ENCODE measurements around the gene CLDN11.

Gene CLDN11

GRCh38 chr3:170470063-170471016 is 51.7 kb downstream of the CLDN11 start:
- H3K27me3 ChIP-seq, result peaks cover 70% of the 10 kb centered on the region
- no peaks in the 10 kb centered on the region for H3K36me3 ChIP-seq
- H3K27ac ChIP-seq, result no peak overlapping the region
- TF ChIP-seq, protein P1, sequence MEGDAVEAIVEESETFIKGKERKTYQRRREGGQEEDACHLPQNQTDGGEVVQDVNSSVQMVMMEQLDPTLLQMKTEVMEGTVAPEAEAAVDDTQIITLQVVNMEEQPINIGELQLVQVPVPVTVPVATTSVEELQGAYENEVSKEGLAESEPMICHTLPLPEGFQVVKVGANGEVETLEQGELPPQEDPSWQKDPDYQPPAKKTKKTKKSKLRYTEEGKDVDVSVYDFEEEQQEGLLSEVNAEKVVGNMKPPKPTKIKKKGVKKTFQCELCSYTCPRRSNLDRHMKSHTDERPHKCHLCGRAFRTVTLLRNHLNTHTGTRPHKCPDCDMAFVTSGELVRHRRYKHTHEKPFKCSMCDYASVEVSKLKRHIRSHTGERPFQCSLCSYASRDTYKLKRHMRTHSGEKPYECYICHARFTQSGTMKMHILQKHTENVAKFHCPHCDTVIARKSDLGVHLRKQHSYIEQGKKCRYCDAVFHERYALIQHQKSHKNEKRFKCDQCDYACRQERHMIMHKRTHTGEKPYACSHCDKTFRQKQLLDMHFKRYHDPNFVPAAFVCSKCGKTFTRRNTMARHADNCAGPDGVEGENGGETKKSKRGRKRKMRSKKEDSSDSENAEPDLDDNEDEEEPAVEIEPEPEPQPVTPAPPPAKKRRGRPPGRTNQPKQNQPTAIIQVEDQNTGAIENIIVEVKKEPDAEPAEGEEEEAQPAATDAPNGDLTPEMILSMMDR (IDR thresholded peaks at IDR 0.05), result no peak
- no peaks in the 10 kb centered on the region for H3K4me1 ChIP-seq (ENCODE audit: control insufficient read depth in 1 of 2, insufficient read depth in 1 of 2, low read depth in 1 of 2, low read length in 1 of 2)
- no peaks in the 10 kb centered on the region for H3K9me3 ChIP-seq
- no peak overlapping the region for H3K4me3 ChIP-seq (ENCODE audit: low read depth in 1 of 2, low read length in 1 of 2)

DNA sequence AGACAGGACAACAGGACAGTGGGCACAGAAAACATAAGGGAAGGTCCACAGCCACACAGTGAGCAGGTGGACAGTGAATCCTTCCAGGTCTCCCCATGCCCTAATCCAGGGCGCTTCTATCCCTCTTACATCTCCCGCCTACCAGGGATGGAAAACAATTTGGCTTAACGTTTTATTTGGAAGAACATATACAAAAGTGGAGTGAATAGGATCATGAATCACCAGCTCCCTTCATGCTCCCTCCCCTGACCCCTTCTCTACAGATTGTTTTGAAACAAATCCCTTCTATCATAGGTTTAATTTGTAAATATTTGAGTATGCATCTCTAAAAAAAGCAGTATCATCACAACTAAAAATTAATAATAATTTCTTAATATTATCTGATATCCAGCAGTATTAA is 52.5 kb downstream of the CLDN11 start:
- peaks cover 68% of the 10 kb centered on the region for H3K27me3 ChIP-seq
- no peaks in the 10 kb centered on the region for H3K36me3 ChIP-seq
- H3K9me3 ChIP-seq, result no peaks in the 10 kb centered on the region
- H3K4me3 ChIP-seq (ENCODE audit: low read depth in 1 of 2, low read length in 1 of 2), result no peak overlapping the region
- no peak overlapping the region for H3K27ac ChIP-seq
- no peaks in the 10 kb centered on the region for H3K4me1 ChIP-seq (ENCODE audit: control insufficient read depth in 1 of 2, insufficient read depth in 1 of 2, low read depth in 1 of 2, low read length in 1 of 2)
- TF ChIP-seq, protein P1 (IDR thresholded peaks at IDR 0.05), result no peak

DNA sequence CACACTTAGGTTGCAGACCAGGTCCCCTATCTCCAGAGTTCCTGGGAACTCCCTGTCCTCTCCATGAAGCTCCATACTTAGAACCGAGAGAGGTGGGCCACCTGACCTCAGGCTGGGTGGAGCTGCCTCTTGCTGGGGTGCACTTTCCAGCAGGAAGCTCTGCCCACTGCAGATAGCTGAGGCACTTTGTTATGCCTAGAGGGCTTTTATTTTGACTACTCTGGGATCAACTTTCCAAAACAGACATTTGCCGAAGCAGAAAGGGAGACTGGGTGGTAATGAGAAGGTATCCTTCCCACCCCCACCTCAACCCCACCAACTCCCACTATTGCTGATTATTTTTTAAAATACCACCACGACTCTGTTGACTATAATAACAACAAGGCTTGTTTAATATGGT is 54.7 kb downstream of the CLDN11 start:
- H3K4me3 ChIP-seq (ENCODE audit: low read depth in 1 of 2, low read length in 1 of 2), result no peak overlapping the region
- no peak overlapping the region for H3K27ac ChIP-seq
- H3K9me3 ChIP-seq, result no peaks in the 10 kb centered on the region
- peaks cover 63% of the 10 kb centered on the region for H3K27me3 ChIP-seq
- H3K36me3 ChIP-seq, result no peaks in the 10 kb centered on the region
- TF ChIP-seq, protein P1 (IDR thresholded peaks at IDR 0.05), result no peak
- H3K4me1 ChIP-seq (ENCODE audit: control insufficient read depth in 1 of 2, insufficient read depth in 1 of 2, low read depth in 1 of 2, low read length in 1 of 2), result no peaks in the 10 kb centered on the region

DNA sequence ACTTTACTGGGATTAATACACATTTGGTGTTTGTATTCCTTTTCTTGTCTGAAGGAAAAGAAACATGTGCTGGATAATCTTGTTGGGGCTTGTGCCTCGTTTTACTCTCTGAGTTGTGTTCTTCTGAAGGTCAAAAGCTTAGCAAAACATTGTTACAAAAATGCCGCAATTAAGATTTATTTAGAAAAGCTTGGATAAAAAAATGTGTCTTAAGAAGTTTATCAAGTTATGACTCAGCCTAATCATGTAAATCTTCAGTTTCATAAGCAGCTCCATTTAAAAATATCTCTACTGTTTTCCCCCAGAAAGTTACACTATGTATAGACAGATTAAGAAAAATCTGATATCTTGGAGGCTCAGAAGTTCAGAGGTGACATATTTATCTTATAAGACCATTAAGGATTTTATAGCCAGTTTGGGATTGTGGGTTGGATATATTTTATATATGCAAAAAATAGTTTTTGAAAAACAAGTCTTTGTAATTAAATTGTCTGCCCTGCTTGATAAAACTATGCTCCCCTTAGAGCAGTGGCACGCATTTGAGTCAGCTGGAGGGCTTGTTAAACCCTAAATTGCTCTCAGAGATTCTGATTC is 56.5 kb downstream of the CLDN11 start:
- TF ChIP-seq, protein P1 (IDR thresholded peaks at IDR 0.05), result no peak
- Histone ChIP-seq H3K4me3 (ENCODE audit: low read depth in 1 of 2, low read length in 1 of 2) (no peak overlapping the region), H3K9me3 (no peaks in the 10 kb centered on the region), H3K27me3 (peaks cover 45% of the 10 kb centered on the region), H3K27ac (no peak overlapping the region), H3K36me3 (no peaks in the 10 kb centered on the region), H3K4me1 (ENCODE audit: control insufficient read depth in 1 of 2, insufficient read depth in 1 of 2, low read depth in 1 of 2, low read length in 1 of 2) (no peaks in the 10 kb centered on the region)

- Histone ChIP-seq H3K4me1 (ENCODE audit: control insufficient read depth in 1 of 2, insufficient read depth in 1 of 2, low read depth in 1 of 2, low read length in 1 of 2) (no peaks in the 10 kb centered on the region), H3K36me3 (no peaks in the 10 kb centered on the region), H3K9me3 (no peaks in the 10 kb centered on the region), H3K27ac (no peak overlapping the region), H3K4me3 (ENCODE audit: low read depth in 1 of 2, low read length in 1 of 2) (no peak overlapping the region), H3K27me3 (peaks cover 36% of the 10 kb centered on the region)
- TF ChIP-seq, protein P1 (IDR thresholded peaks at IDR 0.05), result no peak
These were observed 57.6 kb downstream of the CLDN11 start for GRCh38 chr3:170476291-170476690.

Measured in neutrophil (primary cell).